Effector CD4-positive, alpha-beta T cell (primary cell): Measurements from ENCODE around the gene ZNF133.
"Not testable (repeated sequence)": the region's sequence is repeated elsewhere in the genome, so short reads cannot be mapped to it uniquely, and the experiment has no call there.

ENCODE experiments used
- DNase-seq: peaks from one replicate; pipeline ENCODE4 v3.0.0-alpha.2; 2020

The ZNF133 gene

DNA sequence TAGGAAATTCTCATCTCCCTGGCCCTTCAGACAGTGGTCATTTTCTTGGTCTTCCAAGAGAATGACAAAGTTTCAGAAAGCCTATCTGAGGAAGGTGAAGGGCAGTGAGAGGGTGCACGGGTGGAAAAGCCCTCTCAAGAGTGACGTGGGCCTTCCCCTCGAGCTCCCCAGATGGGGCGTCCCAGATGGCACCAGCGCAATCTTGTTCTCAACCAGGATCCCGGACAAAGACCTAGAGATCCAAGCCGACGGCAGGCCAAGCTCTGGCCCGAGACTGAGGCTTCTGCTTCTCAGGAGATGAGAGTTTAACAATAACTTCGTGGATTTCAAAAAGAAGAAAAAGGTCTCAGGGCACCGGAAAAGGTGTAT lies 797 bp upstream of the ZNF133 start:
- DNase-seq, result no peak

DNA sequence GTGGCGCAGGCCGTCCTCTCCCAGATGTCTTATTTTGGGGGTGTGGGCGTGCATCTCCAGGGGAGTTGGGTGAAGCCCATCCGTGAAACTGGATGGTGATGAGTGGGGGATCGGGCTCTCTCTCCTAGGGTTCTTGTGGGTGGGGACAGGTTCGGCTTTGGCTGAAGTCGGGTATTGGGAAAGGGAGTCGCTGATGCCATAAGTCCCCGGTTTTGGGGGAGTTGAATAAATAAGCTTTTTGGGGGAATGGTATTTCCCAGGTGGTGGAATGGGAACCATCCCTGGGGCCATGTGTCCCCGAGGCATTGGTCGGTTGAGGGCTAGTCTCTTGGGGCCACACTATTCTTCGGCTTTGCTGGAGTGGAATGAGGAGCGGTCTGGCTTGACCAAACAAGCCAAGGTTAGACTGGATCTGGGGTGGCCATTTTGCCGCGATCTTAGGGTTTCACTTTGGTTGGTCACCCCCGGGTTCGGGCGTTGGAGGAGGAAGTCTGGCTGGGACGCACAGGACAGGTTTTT lies 481 bp downstream of the ZNF133 start:
- DNase-seq, result no peak

DNA sequence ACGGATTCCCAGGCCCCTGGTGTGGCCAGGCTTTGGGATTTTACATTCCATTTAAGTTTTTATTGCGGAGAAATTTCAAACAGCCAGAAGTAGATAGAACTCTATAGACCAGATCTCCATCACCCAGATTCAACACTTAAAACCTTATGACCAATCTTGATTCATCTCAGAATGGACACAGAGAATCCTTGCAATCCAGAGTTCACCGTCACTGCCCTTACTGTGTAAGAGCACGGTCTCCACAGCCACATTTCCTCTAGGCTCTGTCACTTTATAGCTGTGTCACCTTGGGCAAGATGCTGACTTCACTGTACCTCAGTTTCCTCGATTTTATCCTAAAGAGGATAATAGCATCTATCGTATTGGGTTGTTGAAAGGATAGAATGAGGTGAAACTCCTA lies 979 bp downstream of the ZNF133 start:
- DNase-seq, result no peak

- no peak for DNase-seq
Measured at GRCh38 chr20:18299364-18299763, 11.0 kb downstream of the ZNF133 start.

- no peak for DNase-seq
Measured at GRCh38 chr20:18304618-18305017, 16.3 kb downstream of the ZNF133 start.

- no peak for DNase-seq
Measured at GRCh38 chr20:18307301-18307700, 19.0 kb downstream of the ZNF133 start.

DNA sequence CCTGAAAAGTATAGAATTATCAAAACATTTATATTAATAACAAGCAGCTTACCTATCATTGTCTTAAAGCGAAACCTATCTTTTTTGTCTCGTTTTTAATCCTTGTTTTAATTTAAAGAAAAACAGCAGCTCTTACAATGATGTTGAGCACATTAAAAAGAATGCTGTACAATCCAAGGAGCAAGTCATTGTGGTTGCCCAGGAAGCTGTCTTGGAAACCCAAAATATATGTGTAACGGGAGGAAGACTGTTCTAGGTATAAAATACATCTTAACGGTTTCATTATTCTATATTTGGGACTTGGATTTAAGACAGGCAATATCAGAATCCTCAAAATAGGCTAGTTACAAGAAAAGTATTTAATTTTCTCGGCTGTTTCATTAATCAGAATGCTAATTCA lies 21.7 kb downstream of the ZNF133 start:
- no peak for DNase-seq

- DNase-seq, result no peak
Measured at GRCh38 chr20:18310592-18310991, 22.3 kb downstream of the ZNF133 start.

DNA sequence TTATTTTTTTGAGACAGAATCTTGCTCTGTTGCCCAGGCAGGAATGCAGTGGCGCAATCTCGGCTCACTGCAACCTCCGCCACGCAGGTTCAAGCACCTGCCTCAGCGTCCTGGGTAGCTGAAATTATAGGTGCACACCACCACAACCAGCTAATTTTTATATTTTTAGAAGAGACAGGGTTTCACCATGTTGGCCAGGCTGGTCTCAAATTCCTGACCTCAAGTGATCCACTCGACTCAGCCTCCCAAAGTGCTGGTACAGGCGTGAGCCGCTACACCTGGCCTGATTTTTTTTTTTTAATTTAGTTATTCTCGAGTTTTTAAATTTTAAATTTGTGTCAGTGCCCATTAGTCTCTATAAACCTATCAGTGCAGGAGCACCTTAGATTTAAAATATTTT lies 24.4 kb downstream of the ZNF133 start:
- DNase-seq, result no peak

- no peak for DNase-seq
Measured at GRCh38 chr20:18313411-18313810, 25.1 kb downstream of the ZNF133 start.

DNA sequence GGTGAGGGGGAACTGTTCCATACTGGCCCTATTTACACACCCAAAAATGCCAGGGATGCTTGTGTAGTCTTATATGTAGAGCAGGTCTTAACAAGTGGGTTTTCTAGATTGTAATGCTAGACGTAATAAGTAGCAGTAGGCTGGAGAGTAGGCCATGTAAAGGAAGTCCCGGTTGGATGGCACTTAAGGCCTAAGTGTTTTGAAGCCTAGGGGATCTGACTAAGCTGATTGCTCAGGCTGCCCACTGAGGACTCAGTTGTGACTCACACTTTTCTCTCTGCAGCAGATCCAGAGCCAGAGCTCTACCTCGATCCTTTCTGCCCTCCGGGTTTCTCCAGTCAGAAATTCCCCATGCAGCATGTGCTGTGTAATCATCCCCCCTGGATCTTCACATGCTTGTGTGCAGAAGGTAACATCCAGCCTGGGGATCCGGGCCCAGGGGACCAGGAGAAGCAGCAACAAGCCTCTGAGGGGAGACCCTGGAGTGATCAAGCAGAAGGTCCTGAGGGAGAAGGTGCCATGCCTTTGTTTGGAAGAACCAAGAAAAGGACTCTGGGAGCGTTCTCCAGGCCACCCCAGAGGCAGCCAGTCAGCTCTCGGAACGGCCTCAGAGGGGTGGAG lies 26.6 kb downstream of the ZNF133 start:
- no peak for DNase-seq

DNA sequence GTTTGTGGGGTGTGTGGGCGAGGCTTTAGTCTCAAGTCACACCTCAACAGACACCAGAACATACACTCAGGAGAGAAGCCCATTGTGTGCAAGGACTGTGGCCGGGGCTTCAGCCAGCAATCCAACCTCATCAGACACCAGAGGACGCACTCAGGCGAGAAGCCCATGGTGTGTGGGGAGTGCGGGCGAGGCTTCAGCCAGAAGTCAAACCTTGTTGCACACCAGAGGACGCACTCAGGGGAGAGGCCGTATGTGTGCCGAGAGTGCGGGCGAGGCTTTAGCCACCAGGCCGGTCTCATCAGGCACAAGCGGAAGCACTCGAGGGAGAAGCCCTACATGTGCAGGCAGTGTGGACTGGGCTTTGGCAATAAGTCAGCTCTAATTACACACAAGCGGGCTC lies 27.8 kb downstream of the ZNF133 start:
- DNase-seq, result no peak

GRCh38 chr20:18321316-18321715 lies 33.0 kb downstream of the ZNF133 start:
- DNase-seq, result no peak

DNA sequence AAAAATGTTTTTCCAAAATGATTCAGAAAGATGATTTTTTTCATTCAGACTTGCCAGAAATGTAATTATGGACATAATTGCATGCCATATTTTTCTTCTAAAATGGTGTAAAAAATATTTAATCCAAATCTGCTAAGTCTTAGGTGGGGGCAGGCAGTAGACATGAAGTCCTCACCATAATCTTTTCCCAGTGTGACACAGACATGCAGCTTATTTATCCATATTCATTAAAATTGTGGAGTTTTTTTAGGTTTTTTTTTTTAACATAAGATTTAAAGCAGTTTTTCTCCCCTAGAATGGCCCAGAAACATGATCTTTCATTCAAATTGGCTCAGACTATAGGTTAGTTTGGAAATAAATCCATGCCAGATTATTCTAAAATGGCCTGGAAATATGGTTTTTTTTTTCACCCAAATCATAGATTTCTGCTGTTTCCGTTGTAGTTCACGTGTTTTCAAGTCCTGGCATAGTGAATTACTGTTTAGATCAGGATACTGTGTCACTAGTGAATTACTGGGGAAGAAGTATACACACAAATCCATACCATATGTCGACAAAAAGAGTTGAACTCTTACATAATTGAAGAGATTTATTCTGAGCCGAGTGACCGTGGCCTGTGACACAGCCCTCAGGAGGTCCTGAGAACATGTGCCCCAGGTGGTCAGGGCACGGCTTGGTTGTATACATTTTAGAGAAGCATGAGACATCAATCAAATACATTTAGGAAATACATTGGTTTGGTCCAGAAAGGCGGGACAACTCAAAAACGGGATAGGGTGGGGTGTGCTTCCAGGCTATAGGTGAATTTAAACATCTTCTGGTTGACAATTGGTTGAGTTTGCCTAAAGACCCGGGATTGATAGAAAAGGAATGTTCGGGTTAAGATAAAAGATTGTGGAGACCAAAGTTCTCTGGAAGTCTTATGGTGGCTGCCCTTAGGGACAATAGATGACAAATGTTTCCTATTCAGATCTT lies 33.9 kb downstream of the ZNF133 start:
- no peak for DNase-seq

DNA sequence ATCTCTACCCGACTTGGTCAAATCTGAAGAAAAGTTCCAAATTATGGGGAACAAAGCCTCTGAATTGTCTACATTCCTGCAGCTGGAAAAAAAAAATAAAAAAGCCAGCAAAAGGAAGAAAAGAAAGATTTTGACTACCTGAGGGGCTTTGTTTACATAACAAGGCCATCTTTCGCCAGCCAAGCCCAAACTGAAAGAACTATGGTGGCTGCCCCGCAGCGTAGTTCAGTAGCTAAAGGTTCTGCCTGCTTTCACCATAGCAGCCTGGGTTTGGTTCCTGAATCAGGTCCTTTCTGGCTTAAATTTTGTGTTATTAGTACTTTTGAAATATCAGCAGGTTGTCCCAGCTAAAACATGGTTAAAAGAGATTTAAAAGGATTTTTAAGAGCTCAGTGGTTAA lies 35.4 kb downstream of the ZNF133 start:
- no peak for DNase-seq

DNA sequence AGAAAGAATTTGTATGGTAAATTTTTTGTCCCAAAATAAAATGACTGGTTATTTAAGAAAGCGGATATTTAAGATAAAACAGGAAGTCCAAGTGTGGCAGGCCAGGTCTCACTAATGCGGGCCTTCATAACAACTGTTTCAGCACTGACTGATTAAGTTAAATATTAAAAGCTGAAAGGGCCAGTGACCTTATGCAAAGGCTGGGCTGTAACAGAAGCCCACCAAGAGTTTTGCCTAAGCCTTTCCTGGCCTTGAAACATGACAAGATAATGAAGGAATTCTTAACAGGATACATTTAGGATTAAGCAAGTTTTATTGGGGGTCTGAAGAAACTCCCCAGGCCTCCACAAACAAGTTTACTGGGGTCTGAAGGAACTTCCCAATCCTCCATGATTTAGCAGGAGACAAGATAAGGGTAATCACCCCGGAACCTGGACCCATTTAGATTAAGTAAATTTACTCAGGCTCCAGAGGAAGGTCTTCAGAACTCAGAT lies 36.3 kb downstream of the ZNF133 start:
- no peak for DNase-seq

- no peak for DNase-seq
Measured at GRCh38 chr20:18326990-18327389, 38.7 kb downstream of the ZNF133 start.

DNA sequence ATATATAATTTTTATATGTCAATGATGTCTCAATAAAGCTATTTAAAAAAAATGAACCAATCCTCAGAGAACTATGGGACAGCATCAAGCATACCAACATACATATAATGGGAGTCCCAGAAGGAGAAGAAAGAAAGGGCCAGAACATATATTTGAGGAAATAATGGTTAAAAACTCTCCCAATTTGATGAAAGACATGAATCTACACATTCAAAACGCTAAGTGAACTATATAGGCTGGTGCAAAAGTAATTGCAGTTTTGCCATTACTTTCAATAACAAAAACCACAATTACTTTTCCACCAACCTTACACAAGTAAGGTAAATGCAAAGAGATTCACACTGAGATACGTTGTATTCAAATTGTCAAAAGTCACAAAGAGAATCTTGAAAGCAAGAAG lies 43.4 kb downstream of the ZNF133 start:
- no peak for DNase-seq

DNA sequence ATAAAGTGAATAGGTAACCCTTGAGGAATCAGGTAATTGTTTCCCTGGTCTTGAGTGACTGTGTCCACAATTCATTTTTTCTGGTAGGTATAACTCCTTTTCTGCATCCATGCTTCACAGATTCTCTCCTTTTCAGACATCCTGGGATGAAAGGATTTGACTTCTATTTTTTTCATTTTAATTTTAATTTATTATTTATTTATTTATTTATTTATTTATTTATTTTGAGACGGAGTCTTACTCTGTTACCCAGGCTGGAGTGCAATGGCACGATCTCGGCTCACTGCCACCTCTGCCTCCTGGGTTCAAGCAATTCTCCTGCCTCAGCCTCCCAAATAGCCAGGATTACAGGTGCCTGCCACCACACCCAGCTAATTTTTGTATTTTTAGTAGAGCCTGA lies 61.4 kb downstream of the ZNF133 start:
- not testable (repeated sequence) for DNase-seq

DNA sequence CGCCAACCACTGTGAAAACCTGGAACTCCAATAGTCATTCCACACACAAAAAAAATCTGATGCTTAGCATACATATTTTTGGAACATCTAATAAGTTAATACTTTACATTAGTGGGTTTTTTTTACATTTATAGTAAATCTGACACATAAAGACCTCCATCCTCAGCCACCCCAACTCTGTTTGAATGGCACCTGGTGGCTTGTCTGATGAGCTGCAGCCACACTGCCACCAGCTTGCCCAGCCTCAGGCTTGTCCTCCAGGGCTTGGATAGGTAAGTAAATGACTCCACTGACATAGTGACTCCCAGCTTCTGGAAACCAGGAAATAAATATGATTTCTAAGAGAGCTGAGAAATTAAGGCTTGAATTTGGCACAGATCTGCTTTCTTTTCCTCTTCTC lies 71.5 kb downstream of the ZNF133 start:
- no peak for DNase-seq

DNA sequence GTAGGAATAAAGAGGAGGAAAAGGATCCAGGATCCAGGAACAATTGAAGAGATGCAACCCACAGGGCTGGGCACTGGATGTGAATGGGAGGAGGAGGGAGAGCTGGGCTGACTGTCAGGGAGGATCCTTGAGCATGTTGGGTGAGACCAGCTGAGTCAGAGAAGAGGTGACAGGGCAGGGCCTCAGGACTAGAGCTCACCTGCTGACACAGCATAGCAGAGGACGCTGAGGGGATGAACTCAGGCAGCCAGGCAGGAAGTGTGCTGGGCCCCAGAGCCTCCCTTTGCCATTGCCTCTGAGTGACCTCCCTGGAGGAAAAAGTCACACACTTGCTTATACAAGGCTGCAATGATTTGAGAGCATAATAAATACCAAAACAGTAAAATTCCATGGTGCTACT lies 72.3 kb downstream of the ZNF133 start:
- DNase-seq, result no peak

DNA sequence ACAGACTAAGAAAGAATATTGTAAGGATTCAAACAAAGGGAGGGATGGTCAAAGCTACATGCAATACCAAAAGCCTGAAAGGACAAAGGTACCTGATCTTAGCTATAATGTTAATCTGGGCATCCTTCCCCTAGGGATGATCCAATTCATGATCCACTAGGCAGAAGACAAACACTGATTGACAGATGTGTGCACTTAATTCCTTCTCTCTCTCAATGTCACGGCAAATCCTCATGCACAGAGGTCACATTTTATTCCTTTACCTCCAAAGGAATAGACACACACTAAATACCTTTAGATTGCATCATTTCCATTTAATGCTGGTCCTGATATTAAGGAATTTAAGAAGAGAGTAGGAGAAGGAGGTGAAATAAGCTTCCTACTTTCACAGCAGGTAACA lies 73.4 kb downstream of the ZNF133 start:
- DNase-seq, result no peak

DNA sequence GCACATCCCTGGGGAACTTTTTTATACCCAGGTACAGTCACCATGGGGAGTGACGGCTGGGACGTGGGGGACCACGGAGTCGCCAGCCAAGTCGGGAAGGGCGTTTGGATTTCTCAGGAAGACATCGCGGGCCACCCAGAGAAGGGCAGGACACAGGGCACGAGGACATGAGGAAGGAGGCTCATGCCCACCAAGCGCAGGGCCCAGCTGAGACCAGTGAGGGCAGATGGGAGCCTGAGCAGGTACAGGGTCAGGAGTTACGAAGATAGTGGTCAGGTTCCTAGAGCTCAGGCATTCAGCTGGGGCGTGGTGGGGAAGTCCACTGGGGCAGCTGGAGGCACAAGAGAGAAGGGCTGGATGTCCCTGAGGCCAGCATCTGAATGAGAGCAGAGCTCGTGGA lies 74.6 kb downstream of the ZNF133 start:
- no peak for DNase-seq

DNA sequence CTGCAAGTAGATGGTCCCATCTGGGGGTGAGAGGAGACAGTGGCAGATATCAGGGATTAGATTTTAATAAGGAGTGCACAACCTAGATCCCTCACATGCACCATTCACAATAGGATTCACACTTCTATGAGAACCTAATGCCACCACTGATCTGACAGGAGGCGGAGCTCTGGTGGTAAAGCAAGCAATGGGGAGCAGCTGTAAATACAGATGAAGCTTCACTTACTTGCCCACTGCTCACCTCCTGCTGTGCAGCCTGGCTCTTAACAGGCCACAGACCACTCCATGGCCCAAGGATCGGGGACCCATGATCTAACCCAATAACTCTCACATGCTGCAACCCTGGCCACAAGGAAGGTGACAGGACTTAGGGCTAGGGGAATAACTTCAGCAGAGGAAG lies 75.4 kb downstream of the ZNF133 start:
- no peak for DNase-seq
